Measurements from ENCODE around the gene CCDC183. TPM values are rescaled to one million over a fixed set of nuclear protein-coding genes. Genes with fewer than 3 reads are reported as not detected.
A peak's percentile ranks its signal among the peaks of the same experiment; 100 is the strongest.

Gene CCDC183
- 0.59 and 1.1 TPM in 2 replicates for total RNA-seq (2021)
- long read RNA-seq, partial matches to known transcripts, result 1 of 2 reads
- long read RNA-seq, other reads (novel, unspliced or antisense), result 1 of 2 reads

GRCh38 chr9:136796238-136796774 lies at the start of gene CCDC183:
TSS of gene CCDC183 (plus strand) at chr9:136796338. CDS start at chr9:136796398, 60 bp downstream.
- Histone ChIP-seq H3K9me3 (ENCODE audit: control insufficient read depth, low read depth, low read length) (no peaks in the 10 kb centered on the region), H3K56ac (ENCODE audit: insufficient read length, low read depth, low read length) (no peak within 1 kb of the TSS), H4K8ac (replicated peaks; ENCODE audit: insufficient read length, low read depth, low read length) (no peak within 1 kb of the TSS), H3K4me2 (ENCODE audit: insufficient read depth, insufficient read length, low read length) (no peak within 1 kb of the TSS), H3K4me1 (ENCODE audit: insufficient read depth, low read length) (no peaks in the 10 kb centered on the region; the same call in 1 of the 2 replicates), H2BK20ac (ENCODE audit: low read depth, low read length, poor library complexity, severe bottlenecking) (no peak within 1 kb of the TSS), H3K27ac (ENCODE audit: insufficient read length, low read depth, low read length) (no peak within 1 kb of the TSS), H4K20me1 (ENCODE audit: control insufficient read depth, insufficient read depth, insufficient read length) (no peaks in the 10 kb centered on the region), H3K18ac (ENCODE audit: insufficient read length, low read depth, low read length) (no peak within 1 kb of the TSS), H2BK12ac (ENCODE audit: insufficient read length, low read depth, low read length) (no peak within 1 kb of the TSS), H2AK5ac (ENCODE audit: insufficient read length, low read length) (no peak within 1 kb of the TSS), H3K23me2 (ENCODE audit: insufficient read length, low read depth, low read length, poor library complexity, severe bottlenecking) (peaks cover 15% of the 10 kb centered on the region), H3K9ac (ENCODE audit: extremely low read depth, insufficient read length, low read length) (no peak within 1 kb of the TSS), H3K27me3 (ENCODE audit: insufficient read depth, low read length) (no peaks in the 10 kb centered on the region; the same call in 1 of the 2 replicates), H2BK15ac (ENCODE audit: low read depth, low read length) (no peak within 1 kb of the TSS), H2AFZ (ENCODE audit: low read length) (no peak within 1 kb of the TSS), H2BK5ac (ENCODE audit: insufficient read length, low read length) (no peak within 1 kb of the TSS), H2BK120ac (ENCODE audit: low read depth, low read length, poor library complexity, severe bottlenecking) (no peak within 1 kb of the TSS), H3K4ac (ENCODE audit: low read depth, low read length) (no peak within 1 kb of the TSS), H3K14ac (ENCODE audit: insufficient read depth, low read length) (no peak within 1 kb of the TSS; the same call in 1 of the 2 replicates), H3K79me2 (ENCODE audit: insufficient read depth, low read length) (no peaks in the 10 kb centered on the region), H3K79me1 (ENCODE audit: insufficient read depth, low read depth, low read length, poor library complexity, severe bottlenecking) (no peaks in the 10 kb centered on the region), H3T11ph (ENCODE audit: low read length) (no peak within 1 kb of the TSS), H4K91ac (ENCODE audit: insufficient read length, low read depth, low read length) (no peak within 1 kb of the TSS), H3K23ac (ENCODE audit: insufficient read length, low read depth, low read length) (no peak within 1 kb of the TSS), H4K5ac (ENCODE audit: insufficient read length, low read depth, low read length) (no peak within 1 kb of the TSS)
- peaks cover 21 to 34% of the 10 kb centered on the region in 2 experiments for H3K4me1 Mint-ChIP-seq
- peaks cover 36% of the 10 kb centered on the region for H3K27me3 Mint-ChIP-seq (ENCODE audit: low read depth)
- peak within 1 kb of the TSS in 1 of 3 experiments; percentile 30; a peak in 2 of 7 replicates for H3K27ac Mint-ChIP-seq
- H3K9me3 Mint-ChIP-seq, result no peaks in the 10 kb centered on the region
- no peak for DNase-seq
- TF ChIP-seq CTCF (conservative IDR thresholded peaks at IDR 0.05), result no peak
- no CpG with 5 or more reads among the region's 5 CpGs for WGBS (ENCODE audit: extremely low coverage, insufficient read length, low lambda C conversion rate)
- H3K36me3 Mint-ChIP-seq (ENCODE audit: insufficient read depth in 1 of 3, low read depth in 3 of 3), result peaks cover 0 to 8% (median 1%) of the 10 kb centered on the region in 3 experiments; a peak in 3 of 7 replicates
- H3K4me3 Mint-ChIP-seq, result no peak within 1 kb of the TSS; a peak in 1 of 5 replicates
